ENCODE results near the gene GABRR1. TPM values are rescaled to one million over a fixed set of nuclear protein-coding genes. Genes with fewer than 3 reads are reported as not detected.

Gene GABRR1
- polyA plus RNA-seq, 12 donors: 0.44 to 1.6 (median 1.1) TPM; not detected in 2

Other genes starting within 250 kb of the GABRR1 start
- 100 to 1,000 TPM in 7 of 12 donors, 10 to 100 TPM in 4, not detected in 1; 86.1 to 137 (median 109) TPM for gene PNRC1, start 136.6 kb downstream of the GABRR1 start, polyA plus RNA-seq (ENCODE audit: insufficient read length in 12 of 12)
- gene SRSF12, start 99.3 kb downstream of the GABRR1 start, polyA plus RNA-seq (ENCODE audit: insufficient read length in 12 of 12): 1 to 10 TPM in 10 of 12 donors, not detected in 2; 2.7 to 5.6 (median 4.0) TPM
- gene PM20D2, start 71.3 kb downstream of the GABRR1 start, polyA plus RNA-seq (ENCODE audit: insufficient read length in 12 of 12): 100 to 1,000 TPM in 1 of 12 donors, 10 to 100 TPM in 11; 23.1 to 327 (median 46.5) TPM
- gene GABRR2, start 97.9 kb upstream of the GABRR1 start, polyA plus RNA-seq (ENCODE audit: insufficient read length in 12 of 12): 1 to 10 TPM in 7 of 12 donors, under 1 TPM in 3, not detected in 2; 0.37 to 4.1 (median 1.4) TPM
- 10 to 100 TPM in 11 of 12 donors, not detected in 1; 36.8 to 50.7 (median 45.2) TPM for gene UBE2J1, start 135.4 kb upstream of the GABRR1 start, polyA plus RNA-seq (ENCODE audit: insufficient read length in 12 of 12)
- gene RRAGD, start 194.9 kb upstream of the GABRR1 start, polyA plus RNA-seq (ENCODE audit: insufficient read length in 12 of 12): 100 to 1,000 TPM in 8 of 12 donors, 10 to 100 TPM in 4; 30.0 to 159 (median 111) TPM
- gene ANKRD6, start 215.8 kb upstream of the GABRR1 start, polyA plus RNA-seq (ENCODE audit: insufficient read length in 12 of 12): 10 to 100 TPM in 4 of 12 donors, 1 to 10 TPM in 7, not detected in 1; 4.2 to 22.3 (median 8.6) TPM

Data from muscle of arm (tissue), 12 donors.